Fibroblast of the aortic adventitia (primary cell): ENCODE data around the gene CCDC110. TPM values are rescaled to one million over a fixed set of nuclear protein-coding genes. Genes with fewer than 3 reads are reported as not detected.

Experiments used
- DNase-seq: peaks from one replicate; pipeline ENCODE4 v3.0.0-alpha.2; 2010; ENCODE audit warnings: low read depth
- H3K4me3 ChIP-seq: 2 replicates; pipeline ENCODE4 v1.5.1; 2011; ENCODE audit warnings: low read depth, mild to moderate bottlenecking, control low read depth, low read length, moderate library complexity
- total RNA-seq: library from RNA; depleted of rRNA; stranded (reverse); fragments of >200 nt; gene quantifications from 2 replicates; pipeline ENCODE4 v1.2.3, GENCODE V29; 2012; ENCODE audit warnings: low replicate concordance
- TF ChIP-seq, protein P1 (sequence below): IDR thresholded peaks from 2 replicates; pipeline ENCODE4 v1.5.1; 2011; ENCODE audit warnings: mild to moderate bottlenecking, low read length, control low read depth, inconsistent platforms; ENCODE audit not compliant: insufficient read depth

Gene CCDC110
- total RNA-seq, 1 donor, result 4.2 TPM

DNA sequence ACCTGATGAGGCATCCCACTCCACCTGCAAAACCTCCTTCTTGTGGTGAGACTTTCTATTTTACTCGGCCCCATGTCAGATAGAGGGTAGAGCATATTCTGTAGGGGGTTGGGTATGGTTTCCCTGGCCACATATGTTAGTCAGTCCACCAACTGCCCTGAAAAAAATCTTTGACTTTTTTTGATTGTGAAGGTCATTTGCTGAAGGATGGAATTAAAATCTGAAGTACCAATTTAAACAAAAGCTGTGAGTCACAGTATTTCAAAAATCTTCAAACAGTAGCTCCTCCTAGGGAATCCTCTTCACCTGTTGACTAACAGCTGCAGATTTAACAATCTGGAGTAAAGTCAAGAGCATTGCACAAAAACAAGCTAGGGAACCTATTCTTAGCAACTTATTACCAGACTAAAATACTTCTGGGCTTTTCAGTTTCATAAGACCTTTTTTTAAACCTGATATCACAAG is 8.0 kb upstream of the CCDC110 start:
- no peak for DNase-seq
- no peak overlapping the region for H3K4me3 ChIP-seq
- TF ChIP-seq, protein P1, sequence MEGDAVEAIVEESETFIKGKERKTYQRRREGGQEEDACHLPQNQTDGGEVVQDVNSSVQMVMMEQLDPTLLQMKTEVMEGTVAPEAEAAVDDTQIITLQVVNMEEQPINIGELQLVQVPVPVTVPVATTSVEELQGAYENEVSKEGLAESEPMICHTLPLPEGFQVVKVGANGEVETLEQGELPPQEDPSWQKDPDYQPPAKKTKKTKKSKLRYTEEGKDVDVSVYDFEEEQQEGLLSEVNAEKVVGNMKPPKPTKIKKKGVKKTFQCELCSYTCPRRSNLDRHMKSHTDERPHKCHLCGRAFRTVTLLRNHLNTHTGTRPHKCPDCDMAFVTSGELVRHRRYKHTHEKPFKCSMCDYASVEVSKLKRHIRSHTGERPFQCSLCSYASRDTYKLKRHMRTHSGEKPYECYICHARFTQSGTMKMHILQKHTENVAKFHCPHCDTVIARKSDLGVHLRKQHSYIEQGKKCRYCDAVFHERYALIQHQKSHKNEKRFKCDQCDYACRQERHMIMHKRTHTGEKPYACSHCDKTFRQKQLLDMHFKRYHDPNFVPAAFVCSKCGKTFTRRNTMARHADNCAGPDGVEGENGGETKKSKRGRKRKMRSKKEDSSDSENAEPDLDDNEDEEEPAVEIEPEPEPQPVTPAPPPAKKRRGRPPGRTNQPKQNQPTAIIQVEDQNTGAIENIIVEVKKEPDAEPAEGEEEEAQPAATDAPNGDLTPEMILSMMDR, result no peak

DNA sequence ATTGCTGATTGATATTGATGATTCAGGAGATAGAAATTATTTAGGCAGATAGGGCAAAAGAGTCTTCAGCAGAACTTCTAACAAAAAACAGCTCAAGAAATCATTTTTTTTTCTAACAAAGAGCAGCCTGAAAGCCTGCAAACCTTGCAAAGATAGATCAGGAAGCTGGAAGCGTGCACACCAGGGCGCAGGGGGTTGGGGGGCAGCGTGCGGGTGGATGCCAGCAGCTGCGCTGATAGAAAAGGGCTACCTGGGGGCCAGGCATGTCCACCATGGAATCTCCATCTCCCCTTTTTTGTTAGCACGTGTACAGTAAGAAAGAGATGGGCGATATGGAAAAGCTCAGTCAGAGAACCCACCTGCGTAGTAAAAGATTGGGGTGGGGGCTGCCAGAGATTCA is 1.7 kb upstream of the CCDC110 start:
- DNase-seq, result no peak
- TF ChIP-seq, protein P1, result no peak

DNA sequence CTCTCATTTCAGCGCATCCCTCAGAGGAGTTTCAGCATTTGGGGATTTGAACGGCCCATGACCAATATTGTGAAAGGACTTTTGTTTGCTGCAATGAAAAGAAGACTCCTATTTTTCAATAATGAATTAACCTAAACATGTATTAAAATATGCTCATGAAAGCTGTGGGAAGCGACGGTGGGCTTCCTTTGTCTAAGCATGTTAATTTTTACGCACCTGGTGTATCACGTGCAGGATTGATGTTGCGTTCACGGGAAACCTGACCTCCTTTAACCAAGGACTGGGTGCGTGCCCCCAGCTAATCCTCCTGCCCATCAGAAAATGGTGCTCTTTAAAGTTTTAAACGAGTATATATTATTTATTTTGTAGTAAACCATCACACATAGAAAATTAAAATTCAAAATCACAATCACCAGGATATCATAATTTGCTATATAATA is 590 bp upstream of the CCDC110 start:
- peak; percentile 6 for DNase-seq
- peak overlapping the region; percentile 74 for H3K4me3 ChIP-seq
- TF ChIP-seq, protein P1, result no peak

More for the DNA sequence above, 1.7 kb upstream of the CCDC110 start:
- no peak overlapping the region for H3K4me3 ChIP-seq

DNA sequence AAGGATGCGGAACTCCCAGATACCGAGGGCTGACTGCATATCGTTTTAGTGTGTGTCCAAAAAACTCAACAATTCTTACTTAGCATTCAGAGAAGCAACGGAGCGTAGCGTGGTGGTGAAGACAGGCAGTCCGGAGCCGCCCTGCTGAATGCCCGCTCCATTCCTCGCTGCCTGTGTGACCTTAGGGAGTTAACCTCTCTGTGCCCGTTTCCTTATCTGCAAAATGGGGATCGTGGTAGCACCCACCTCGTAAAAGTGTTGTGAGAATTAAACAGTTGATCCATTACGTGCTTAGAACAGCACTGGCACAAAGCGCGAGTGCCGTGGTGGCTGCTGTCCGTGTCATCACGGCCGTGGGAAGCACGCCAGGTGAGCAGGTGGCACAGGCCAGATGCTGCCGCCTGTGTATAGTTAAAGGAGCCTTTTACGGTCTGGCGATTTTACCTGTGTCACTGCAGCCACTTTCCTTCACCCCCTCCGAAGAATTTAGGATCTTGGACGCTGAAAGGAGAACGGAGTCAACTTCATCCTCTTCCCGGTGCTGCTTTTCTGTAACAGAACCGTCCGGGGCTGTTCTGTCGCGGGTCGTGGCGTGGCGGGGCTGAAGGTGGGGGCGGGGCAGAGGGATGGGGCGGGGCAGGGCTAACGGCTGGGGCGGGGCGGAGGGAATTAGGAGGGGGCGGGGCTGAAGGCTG is 885 bp downstream of the CCDC110 start:
- TF ChIP-seq, protein P1, result no peak
- H3K4me3 ChIP-seq, result peak overlapping the region; percentile 75
- DNase-seq, result peak; percentile 23

DNA sequence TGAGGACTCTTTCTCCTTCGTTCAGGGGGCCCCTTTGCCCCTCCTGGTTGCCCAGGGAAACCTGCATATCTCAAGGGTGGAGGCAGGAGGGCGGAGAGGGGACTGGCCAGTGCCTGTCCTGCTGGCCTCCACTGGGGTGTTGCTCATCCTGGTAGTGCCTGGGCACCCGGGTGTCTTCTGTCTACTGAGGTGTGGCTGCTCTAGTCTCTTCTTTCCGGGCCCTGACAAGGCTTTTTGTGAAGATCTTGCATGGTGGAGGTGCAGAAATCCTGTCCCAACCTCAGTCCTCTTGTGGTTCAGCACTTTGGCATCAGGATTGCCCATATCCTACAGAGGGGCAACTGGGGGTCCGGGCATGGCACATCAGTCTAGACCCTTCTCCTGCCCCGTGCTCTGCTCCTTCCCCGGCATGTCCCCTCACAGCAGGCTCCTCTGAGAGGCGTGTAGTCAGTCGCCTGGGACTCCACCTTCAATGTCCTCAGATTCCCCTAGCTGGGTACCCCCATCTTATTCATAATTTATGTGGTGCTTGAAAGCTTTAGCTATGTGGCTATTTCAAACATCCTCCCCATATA is 1.9 kb downstream of the CCDC110 start:
- no peak overlapping the region for H3K4me3 ChIP-seq
- no peak for DNase-seq
- TF ChIP-seq, protein P1, result no peak

DNA sequence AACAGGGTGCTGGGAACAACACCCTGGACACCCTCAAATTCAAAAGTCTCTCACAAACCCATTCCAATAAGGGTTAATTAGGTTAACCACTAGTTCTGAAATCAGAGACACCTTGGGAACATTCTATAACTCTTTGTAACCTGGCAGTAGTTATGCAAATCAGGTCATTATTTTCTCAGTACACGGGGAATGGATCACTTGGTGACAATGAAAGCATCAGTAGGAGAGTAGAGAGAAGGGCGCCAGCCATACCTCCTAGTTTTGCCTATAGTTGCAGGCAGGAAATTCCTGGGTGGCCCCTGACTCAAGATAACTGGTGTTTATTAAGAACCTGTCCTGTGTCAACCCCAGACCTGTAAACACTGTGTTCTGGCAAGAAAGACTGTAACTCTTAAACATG is 2.5 kb downstream of the CCDC110 start:
- TF ChIP-seq, protein P1, result no peak

More for the DNA sequence above, 2.5 kb downstream of the CCDC110 start:
- DNase-seq, result no peak
- H3K4me3 ChIP-seq, result no peak overlapping the region
